Heart right ventricle (tissue), 16 donors: ENCODE data around the gene PODN. TPM values are rescaled to one million over a fixed set of nuclear protein-coding genes. Genes with fewer than 3 reads are reported as not detected.

Experiments used
- ATAC-seq, 8 donors: fragments of 200-7000 bp; cut with Tn5 transposase; one replicate each; pipeline ENCODE4 v1.9.1; 2020; ENCODE audit warnings: mild to moderate bottlenecking in 8 of 8, moderate library complexity in 8 of 8, moderate number of reproducible peaks in 1 of 8
- DNase-seq, 2 donors: peaks; one replicate each; pipeline ENCODE4 v3.0.0-alpha.2; 2020
- H3K27ac ChIP-seq, 10 donors: fragments of 200-600 bp; sonication (generic) in 2 of 10; one replicate each; pipeline versions ENCODE4 v1.5.0 to v1.8.0; 2020 to 2022; ENCODE audit warnings: mild to moderate bottlenecking in 3 of 10
- H3K27me3 ChIP-seq, 7 donors: fragments of 200-600 bp; one replicate each; pipeline ENCODE4 v1.8.0; 2021 to 2022; ENCODE audit warnings: mild to moderate bottlenecking in 2 of 7
- H3K36me3 ChIP-seq, 9 donors: fragments of 200-600 bp; sonication (generic) in 1 of 9; one replicate each; pipeline versions ENCODE4 v1.5.0 to v1.8.0; 2020 to 2022; ENCODE audit warnings: mild to moderate bottlenecking in 2 of 9
- H3K4me1 ChIP-seq, 9 donors: fragments of 200-600 bp; sonication (generic) in 1 of 9; one replicate each; pipeline versions ENCODE4 v1.5.0 to v1.8.0; 2020 to 2022; ENCODE audit warnings: mild to moderate bottlenecking in 4 of 9
- H3K4me3 ChIP-seq, 10 donors: fragments of 200-600 bp; sonication (generic) in 2 of 10; one replicate each; pipeline versions ENCODE4 v1.5.0 to v1.8.0; 2020 to 2022; ENCODE audit warnings: mild to moderate bottlenecking in 7 of 10, moderate library complexity in 2 of 10
- H3K9me3 ChIP-seq, 11 donors: fragments of 200-600 bp in 10 of 11; sonication (generic) in 2 of 11; one replicate each; pipeline versions ENCODE4 v1.5.0 to v1.8.0; 2013 to 2022; ENCODE audit warnings: mild to moderate bottlenecking in 2 of 11, control low read depth in 1 of 11, moderate library complexity in 1 of 11
- WGBS, 2 donors: extraction: QIAGEN DNeasy Blood & Tissue Kit; methylation state at CpG; one replicate each; pipeline ENCODE4 v1.1.7; 2013; ENCODE audit warnings: inconsistent platforms in 1 of 2; 5-methylcytosine and 5-hydroxymethylcytosine counted together
- intact Hi-C, 10 donors: fragments of 100-400 bp; cut with DNase I; formaldehyde crosslinking; loops; one replicate each; pipeline versions ENCODE4 v1.11.1 to v1.14.2; 2022
- polyA plus RNA-seq, 2 donors: library from polyadenylated mRNA; stranded (reverse); fragments of 200-250 nt; gene quantifications; one replicate each; pipeline ENCODE4 v1.2.3, GENCODE V29; 2013
- total RNA-seq, 10 donors: library from RNA; stranded (reverse); fragmentation: NEBNext Ultra II Directional in 3 of 10; extraction: Animal tissue kit (Norgen Biotek cat#: 25700) in 3 of 10; gene quantifications; one replicate each; pipeline versions ENCODE4 v1.2.1 to v1.2.4, GENCODE V29; 2021 to 2023
- TF ChIP-seq, protein P1 (sequence below), 9 donors: fragments of 200-600 bp; sonication (generic) in 2 of 9; IDR thresholded peaks; one replicate each; pipeline versions ENCODE4 v1.5.0 to v1.8.0; 2021 to 2022; ENCODE audit warnings: antibody characterized with exemption in 9 of 9, mild to moderate bottlenecking in 5 of 9, moderate library complexity in 1 of 9
- donor health status: Arrhythmogenic right ventricular cardiomyopathy.
- donor health status: ischemic (EF 13 %, LVEDD 7.1; RV severe dilation, severe dysfunction).
- donor health status: healthy with polysubstance abuse.
- donor health status: DM: no; HTN: yes; CAD: no.
- donor health status: DM: no; HTN: no; CAD: no.
- donor health status: ischemic (EF 25% LVEDD 6.9; RV normal size, moderate dysfunction).
- donor health status: ischemic (EF 25% LVEDD 5.7; RV mildly dilated, moderate dysfunction).
- donor health status: healthy.
- donor health status: DM: yes; HTN: yes; CAD: no.
- donor health status: Ischemic cardiomyopathy.
- donor health status: ischemic (EF 35%, LVEDD 5.7; RV mildly dilated, moderate dysfunction).
- donor health status: nonischemic (EF 11% LVEDD 7.7; RV severe dilation, severe dysfunction).
- donor health status: DM: yes; HTN: yes; CAD: no.
- donor health status: PGD.
- donor health status: ischemic (EF 29% LVEDD 5.4; RV normal size, mild dysfunction).
- donor health status: nonischemic (EF 23%, LVEDD 6.1; RV moderate dilation, normal function).

PODN gene
- total and polyA plus RNA-seq, 12 donors, result 11.2 to 27.4 (median 15.4) TPM

DNA sequence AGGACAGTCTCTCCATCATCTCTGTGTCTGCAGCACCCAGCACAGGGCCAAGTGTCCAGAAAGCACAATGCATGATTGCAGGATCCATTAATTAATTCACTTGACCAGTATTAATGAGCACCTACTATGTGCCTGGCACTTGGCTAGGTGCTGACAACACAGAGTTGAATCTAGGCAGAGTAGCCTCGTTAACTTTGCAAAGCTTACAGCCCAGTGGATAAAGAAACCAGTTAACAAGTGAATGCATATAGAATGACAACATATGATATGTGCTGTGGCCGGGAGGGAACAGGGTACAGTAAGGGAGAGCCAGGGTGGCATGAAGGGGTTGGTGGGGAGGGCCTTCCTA is 69.6 kb downstream of the PODN start:
- ATAC-seq (no peak), DNase-seq (no peak)
- Histone ChIP-seq H3K27ac (peak overlapping the region in 2 of 10 donors; percentile 35 to 65), H3K27me3 (no peaks in the 10 kb centered on the region), H3K4me1 (peaks cover 0 to 26% (median 0%) of the 10 kb centered on the region in 9 donors), H3K4me3 (no peak overlapping the region), H3K9me3 (no peaks in the 10 kb centered on the region), H3K36me3 (no peaks in the 10 kb centered on the region)
- TF ChIP-seq, protein P1, sequence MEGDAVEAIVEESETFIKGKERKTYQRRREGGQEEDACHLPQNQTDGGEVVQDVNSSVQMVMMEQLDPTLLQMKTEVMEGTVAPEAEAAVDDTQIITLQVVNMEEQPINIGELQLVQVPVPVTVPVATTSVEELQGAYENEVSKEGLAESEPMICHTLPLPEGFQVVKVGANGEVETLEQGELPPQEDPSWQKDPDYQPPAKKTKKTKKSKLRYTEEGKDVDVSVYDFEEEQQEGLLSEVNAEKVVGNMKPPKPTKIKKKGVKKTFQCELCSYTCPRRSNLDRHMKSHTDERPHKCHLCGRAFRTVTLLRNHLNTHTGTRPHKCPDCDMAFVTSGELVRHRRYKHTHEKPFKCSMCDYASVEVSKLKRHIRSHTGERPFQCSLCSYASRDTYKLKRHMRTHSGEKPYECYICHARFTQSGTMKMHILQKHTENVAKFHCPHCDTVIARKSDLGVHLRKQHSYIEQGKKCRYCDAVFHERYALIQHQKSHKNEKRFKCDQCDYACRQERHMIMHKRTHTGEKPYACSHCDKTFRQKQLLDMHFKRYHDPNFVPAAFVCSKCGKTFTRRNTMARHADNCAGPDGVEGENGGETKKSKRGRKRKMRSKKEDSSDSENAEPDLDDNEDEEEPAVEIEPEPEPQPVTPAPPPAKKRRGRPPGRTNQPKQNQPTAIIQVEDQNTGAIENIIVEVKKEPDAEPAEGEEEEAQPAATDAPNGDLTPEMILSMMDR (IDR thresholded peaks at IDR 0.05), result no peak
- intact Hi-C loops, result no loop called here
- WGBS, 2 donors, result 83 to 89% methylated on average over 2 of the region's 2 CpGs

DNA sequence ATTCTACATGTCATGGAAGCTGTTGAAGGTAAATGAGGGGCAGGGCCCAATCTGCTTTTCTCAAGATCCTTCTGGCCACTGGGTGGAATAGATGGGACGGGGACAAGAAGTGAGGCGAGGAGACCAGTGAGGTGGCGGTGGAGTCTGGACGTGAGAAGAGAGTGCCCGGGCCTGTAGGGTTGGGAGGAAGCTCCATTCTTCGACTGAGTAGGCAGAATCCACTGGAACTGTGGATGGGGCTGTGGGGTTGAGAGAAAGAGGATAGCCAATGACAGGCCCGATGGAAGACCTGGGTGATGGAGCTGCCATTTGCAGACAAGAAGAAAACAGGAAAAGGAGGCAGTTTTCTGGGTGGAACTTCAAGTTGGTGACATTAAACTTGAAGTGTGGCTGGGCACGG is 70.2 kb downstream of the PODN start:
- intact Hi-C loops, result no loop called here
- DNase-seq (no peak), ATAC-seq (no peak)
- H3K36me3 ChIP-seq, result no peaks in the 10 kb centered on the region
- 83 to 90% methylated on average over 8 of the region's 8 CpGs for WGBS, 2 donors
- TF ChIP-seq, protein P1 (IDR thresholded peaks at IDR 0.05), result no peak
- no peak overlapping the region for H3K4me3 ChIP-seq
- no peaks in the 10 kb centered on the region for H3K27me3 ChIP-seq
- peaks cover 0 to 24% (median 0%) of the 10 kb centered on the region in 9 donors for H3K4me1 ChIP-seq
- H3K9me3 ChIP-seq, result peaks cover 0 to 2% (median 0%) of the 10 kb centered on the region in 11 donors
- no peak overlapping the region for H3K27ac ChIP-seq

DNA sequence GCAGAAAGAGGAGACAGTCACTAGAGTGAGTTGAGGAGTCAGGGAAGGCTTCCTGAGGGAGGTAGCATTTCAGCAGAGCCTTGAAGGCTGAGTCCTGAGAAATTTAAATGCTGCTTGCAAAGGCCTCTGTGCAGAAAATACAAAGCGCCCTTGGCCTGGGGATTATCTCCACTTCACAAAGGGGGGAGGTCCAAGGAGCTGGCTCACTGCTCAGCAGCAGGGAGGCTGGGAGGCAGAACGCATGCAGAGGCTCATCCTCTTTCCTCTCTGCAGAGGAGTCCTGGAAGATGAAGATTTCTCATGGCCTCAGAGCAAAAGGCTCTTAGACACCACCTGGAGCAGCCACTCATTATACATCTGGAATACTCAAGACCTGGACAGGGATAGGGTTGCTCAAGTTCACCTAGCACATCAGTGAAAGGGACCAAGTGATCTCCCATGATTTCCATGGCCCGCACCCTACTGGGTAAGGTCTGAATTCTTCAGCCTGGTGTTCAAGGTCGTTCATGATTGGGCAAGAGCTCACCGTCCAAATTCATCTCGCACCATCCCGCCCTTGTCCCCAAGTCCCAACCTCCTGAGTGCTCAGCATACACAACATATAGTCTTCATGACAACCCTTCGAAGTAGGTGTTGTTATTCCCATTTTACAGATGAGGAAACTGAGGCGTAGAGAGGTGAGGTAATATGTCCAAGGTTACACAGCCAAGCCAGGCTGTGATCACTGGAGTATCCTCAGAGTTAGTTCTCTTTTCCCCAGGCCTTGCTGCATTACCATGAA is 71.4 kb downstream of the PODN start:
- Histone ChIP-seq H3K36me3 (no peaks in the 10 kb centered on the region), H3K4me1 (peaks cover 0 to 24% (median 0%) of the 10 kb centered on the region in 9 donors), H3K27ac (no peak overlapping the region), H3K4me3 (no peak overlapping the region), H3K9me3 (peaks cover 0 to 13% (median 7%) of the 10 kb centered on the region in 11 donors), H3K27me3 (no peaks in the 10 kb centered on the region)
- intact Hi-C loops, result no loop called here
- ATAC-seq, result no peak
- 80 to 83% methylated on average over 9 of the region's 9 CpGs for WGBS, 2 donors
- no peak for DNase-seq
- TF ChIP-seq, protein P1 (IDR thresholded peaks at IDR 0.05), result no peak

DNA sequence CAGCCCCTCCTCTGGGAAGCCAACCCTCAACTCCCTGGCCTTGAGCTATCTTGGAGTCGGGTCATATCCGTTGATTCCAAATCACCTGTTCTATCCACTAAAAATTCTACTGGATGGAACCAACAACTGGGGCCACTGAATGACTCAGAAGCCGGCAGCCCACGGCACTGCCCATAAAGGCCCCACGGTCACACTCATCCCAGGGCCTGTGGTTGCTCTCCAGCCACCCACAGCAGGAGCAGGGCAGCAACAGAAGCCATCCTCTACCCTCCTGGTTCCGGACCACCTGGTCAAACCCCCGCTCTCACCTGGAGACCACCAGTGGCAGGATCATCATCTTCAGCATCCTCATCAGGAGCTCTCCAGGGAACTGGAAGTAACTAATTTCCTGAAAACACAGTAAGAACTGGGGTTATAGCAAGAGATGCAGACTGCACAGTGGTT is 72.1 kb downstream of the PODN start:
- 96% methylated on average over 7 of the region's 7 CpGs for WGBS, 2 donors

More for the DNA sequence above, 72.1 kb downstream of the PODN start:
- TF ChIP-seq, protein P1 (IDR thresholded peaks at IDR 0.05), result no peak
- H3K27ac ChIP-seq, result no peak overlapping the region
- no peaks in the 10 kb centered on the region for H3K27me3 ChIP-seq
- H3K9me3 ChIP-seq, result peaks cover 0 to 13% (median 7%) of the 10 kb centered on the region in 11 donors
- no peak overlapping the region for H3K4me3 ChIP-seq
- intact Hi-C loops, result no loop called here
- ATAC-seq (no peak), DNase-seq (no peak)
- H3K4me1 ChIP-seq, result peaks cover 0 to 24% (median 3%) of the 10 kb centered on the region in 9 donors
- H3K36me3 ChIP-seq, result no peaks in the 10 kb centered on the region

Other genes starting within 250 kb of the PODN start
- under 1 TPM in 1 of 10 donors, not detected in 9; 0.07 TPM for gene ZYG11A, start 219.5 kb upstream of the PODN start, total RNA-seq
- not detected for gene ZYG11A, start 219.5 kb upstream of the PODN start, polyA plus RNA-seq
- gene ECHDC2, start 140.5 kb upstream of the PODN start, total RNA-seq, result 100 to 1,000 TPM in 9 of 10 donors, 10 to 100 TPM in 1; 74.6 to 148 (median 114) TPM
- gene ECHDC2, start 140.5 kb upstream of the PODN start, polyA plus RNA-seq, result 100 to 1,000 TPM in 1 of 2 donors, 10 to 100 TPM in 1; 54.0 to 247 TPM
- 100 to 1,000 TPM; 117 to 149 (median 133) TPM for gene SCP2, start 134.9 kb upstream of the PODN start, total RNA-seq
- gene SCP2, start 134.9 kb upstream of the PODN start, polyA plus RNA-seq, result 100 to 1,000 TPM in 1 of 2 donors, 10 to 100 TPM in 1; 82.3 to 120 TPM
- gene SLC1A7, start 80.4 kb downstream of the PODN start, total RNA-seq, result 1 to 10 TPM in 1 of 10 donors, under 1 TPM in 9; 0.12 to 2.0 (median 0.42) TPM
- gene SLC1A7, start 80.4 kb downstream of the PODN start, polyA plus RNA-seq, result under 1 TPM; 0.04 to 0.66 TPM
- 10 to 100 TPM; 29.3 to 48.7 (median 37.5) TPM for gene CPT2, start 134.6 kb downstream of the PODN start, total RNA-seq
- gene CPT2, start 134.6 kb downstream of the PODN start, polyA plus RNA-seq, result 10 to 100 TPM; 10.3 to 12.2 TPM
- gene CZIB, start 158.4 kb downstream of the PODN start, total RNA-seq, result 10 to 100 TPM; 41.8 to 54.6 (median 48.4) TPM
- 10 to 100 TPM; 62.9 to 97.3 TPM for gene CZIB, start 158.4 kb downstream of the PODN start, polyA plus RNA-seq
- gene MAGOH, start 176.3 kb downstream of the PODN start, total RNA-seq, result 10 to 100 TPM; 17.3 to 31.5 (median 22.6) TPM
- gene MAGOH, start 176.3 kb downstream of the PODN start, polyA plus RNA-seq, result 10 to 100 TPM; 61.1 to 67.3 TPM